ENCODE measurements around the gene WDR43.

DNA sequence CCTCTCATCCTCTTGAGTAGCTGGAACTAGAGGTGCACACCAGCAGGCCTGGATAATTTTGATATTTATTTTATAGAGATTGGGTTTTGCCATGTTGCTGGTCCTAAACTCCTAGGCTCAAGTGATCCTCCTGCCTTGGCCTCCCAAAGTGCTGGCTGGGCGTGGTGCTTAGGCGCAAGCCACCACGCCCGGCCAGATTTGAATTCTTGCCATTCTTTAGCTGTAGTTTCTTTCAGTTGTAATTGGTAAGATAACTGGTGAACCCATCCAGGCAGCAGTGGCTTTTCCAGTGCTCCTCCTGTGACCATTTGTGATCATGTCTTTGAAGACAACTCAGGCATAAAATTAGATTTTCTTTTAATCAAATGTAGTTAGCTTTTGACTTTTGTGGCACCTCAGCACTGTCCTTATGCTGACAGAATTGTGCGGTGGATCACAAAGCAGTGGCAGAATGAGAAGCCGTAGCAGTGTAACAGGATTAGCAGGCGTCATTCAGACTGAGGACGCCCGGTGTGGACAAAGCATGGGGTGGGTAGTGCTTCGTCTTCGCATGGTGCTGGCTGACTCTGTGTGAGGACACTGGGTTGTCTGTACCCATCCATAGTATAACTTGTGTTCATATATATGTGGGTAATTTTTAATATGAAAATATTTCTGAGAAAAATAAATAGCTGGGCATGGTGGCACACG lies 56.6 kb downstream of the WDR43 start:
- TF ChIP-seq EP300 (IDR thresholded peaks at IDR 0.05) (no peak), POLR2AphosphoS5 (IDR thresholded peaks at IDR 0.05) (no peak)
- TF ChIP-seq, protein P1, sequence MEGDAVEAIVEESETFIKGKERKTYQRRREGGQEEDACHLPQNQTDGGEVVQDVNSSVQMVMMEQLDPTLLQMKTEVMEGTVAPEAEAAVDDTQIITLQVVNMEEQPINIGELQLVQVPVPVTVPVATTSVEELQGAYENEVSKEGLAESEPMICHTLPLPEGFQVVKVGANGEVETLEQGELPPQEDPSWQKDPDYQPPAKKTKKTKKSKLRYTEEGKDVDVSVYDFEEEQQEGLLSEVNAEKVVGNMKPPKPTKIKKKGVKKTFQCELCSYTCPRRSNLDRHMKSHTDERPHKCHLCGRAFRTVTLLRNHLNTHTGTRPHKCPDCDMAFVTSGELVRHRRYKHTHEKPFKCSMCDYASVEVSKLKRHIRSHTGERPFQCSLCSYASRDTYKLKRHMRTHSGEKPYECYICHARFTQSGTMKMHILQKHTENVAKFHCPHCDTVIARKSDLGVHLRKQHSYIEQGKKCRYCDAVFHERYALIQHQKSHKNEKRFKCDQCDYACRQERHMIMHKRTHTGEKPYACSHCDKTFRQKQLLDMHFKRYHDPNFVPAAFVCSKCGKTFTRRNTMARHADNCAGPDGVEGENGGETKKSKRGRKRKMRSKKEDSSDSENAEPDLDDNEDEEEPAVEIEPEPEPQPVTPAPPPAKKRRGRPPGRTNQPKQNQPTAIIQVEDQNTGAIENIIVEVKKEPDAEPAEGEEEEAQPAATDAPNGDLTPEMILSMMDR (IDR thresholded peaks at IDR 0.05), result no peak

Measured in stomach (tissue), 4 donors.